ENCODE measurements around the gene TOR1AIP2.
"Not testable (repeated sequence)": the region's sequence is repeated elsewhere in the genome, so short reads cannot be mapped to it uniquely, and the experiment has no call there.

The TOR1AIP2 gene

DNA sequence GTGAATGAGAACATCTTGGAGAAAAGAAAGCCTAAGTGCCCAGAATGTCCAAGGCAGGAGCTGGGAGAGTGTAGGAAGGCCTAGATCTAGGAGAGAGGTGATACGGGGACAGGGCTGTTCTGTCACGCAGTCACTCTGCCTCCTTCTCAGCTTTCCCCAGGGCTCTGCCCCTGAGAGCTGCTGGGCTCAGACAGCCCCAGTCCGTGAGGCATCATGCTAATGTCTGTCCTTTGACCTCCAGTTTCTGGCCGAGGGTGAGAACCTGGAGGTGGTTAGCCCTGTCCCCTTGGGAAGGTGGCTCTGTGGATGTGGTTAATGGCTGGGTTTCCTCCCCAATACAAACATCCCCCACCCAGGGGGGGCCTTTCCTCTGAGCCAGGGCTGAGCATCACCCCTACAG is 71.3 kb downstream of the TOR1AIP2 start:
- DNase-seq (ENCODE audit: low read depth, low spot score), result no peak
- TF ChIP-seq CTCF (IDR thresholded peaks at IDR 0.05; ENCODE audit: insufficient read depth, low read length, missing control alignments), result no peak
- no peak overlapping the region for H3K4me3 ChIP-seq (ENCODE audit: low read depth, low read length)
- ChIA-PET POLR2A (no interaction called here), CTCF (interaction anchor here (0.9 to 15.2 kb wide), 5 partner anchors 8 to 100 kb away, joined by 3 to 869 read pairs (median 40); no protein-coding TSS in a partner anchor)

- DNase-seq (ENCODE audit: low read depth, low spot score), result no peak
- TF ChIP-seq CTCF (IDR thresholded peaks at IDR 0.05; ENCODE audit: insufficient read depth, low read length, missing control alignments), result no peak
- CTCF ChIA-PET, result interaction anchor here (0.9 to 15.2 kb wide), 5 partner anchors 9 to 99 kb away, joined by 3 to 869 read pairs (median 40); no protein-coding TSS in a partner anchor
- POLR2A ChIA-PET, result no interaction called here
- H3K4me3 ChIP-seq (ENCODE audit: low read depth, low read length), result no peak overlapping the region
These were observed 72.1 kb downstream of the TOR1AIP2 start for GRCh38 chr1:179805291-179806195.

- DNase-seq (ENCODE audit: low read depth, low spot score); H3K4me3 ChIP-seq (ENCODE audit: low read depth, low read length); POLR2A ChIA-PET: not testable (repeated sequence)
- CTCF ChIA-PET, result interaction anchor here (0.6 to 3.9 kb wide), 2 partner anchors 10 to 98 kb away, joined by 4 to 40 read pairs; no protein-coding TSS in a partner anchor
These were observed 73.2 kb downstream of the TOR1AIP2 start for GRCh38 chr1:179804417-179804816.

- TF ChIP-seq CTCF (IDR thresholded peaks at IDR 0.05; ENCODE audit: insufficient read depth, low read length, missing control alignments), result no peak
- DNase-seq (ENCODE audit: low read depth, low spot score), result no peak
- ChIA-PET CTCF (interaction anchor here (0.6 to 20.7 kb wide), 3 partner anchors 7 to 98 kb away, joined by 4 to 251 read pairs (median 40); no protein-coding TSS in a partner anchor), POLR2A (no interaction called here)
- no peak overlapping the region for H3K4me3 ChIP-seq (ENCODE audit: low read depth, low read length)
These were observed 73.7 kb downstream of the TOR1AIP2 start for GRCh38 chr1:179803918-179804317.

DNA sequence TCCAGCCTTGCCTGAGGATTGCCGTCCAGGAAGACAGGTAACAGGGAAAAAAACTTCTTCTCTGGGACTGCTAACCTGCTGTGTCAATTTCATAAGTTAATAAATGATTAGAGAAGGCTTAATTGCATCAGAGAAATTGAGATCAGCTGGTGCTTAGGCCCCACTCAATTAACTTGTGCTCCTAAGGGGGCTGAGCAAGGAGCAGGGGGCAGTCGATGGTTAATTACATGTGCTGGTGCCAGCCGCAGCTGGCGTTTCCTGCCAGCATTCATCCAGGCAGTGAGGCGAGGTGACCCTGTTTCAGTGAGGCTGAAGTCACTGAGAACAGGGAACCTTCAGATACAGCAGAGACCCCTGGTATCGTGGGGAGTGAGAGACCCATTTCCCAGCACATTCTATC is 74.5 kb downstream of the TOR1AIP2 start:
- POLR2A ChIA-PET, result no interaction called here
- TF ChIP-seq CTCF (IDR thresholded peaks at IDR 0.05; ENCODE audit: insufficient read depth, low read length, missing control alignments), result no peak
- DNase-seq (ENCODE audit: low read depth, low spot score), result no peak
- CTCF ChIA-PET, result interaction anchor here (20.7 kb wide), 1 partner anchor 8 kb away, joined by 251 read pairs; no protein-coding TSS in a partner anchor
- no peak overlapping the region for H3K4me3 ChIP-seq (ENCODE audit: low read depth, low read length)

DNA sequence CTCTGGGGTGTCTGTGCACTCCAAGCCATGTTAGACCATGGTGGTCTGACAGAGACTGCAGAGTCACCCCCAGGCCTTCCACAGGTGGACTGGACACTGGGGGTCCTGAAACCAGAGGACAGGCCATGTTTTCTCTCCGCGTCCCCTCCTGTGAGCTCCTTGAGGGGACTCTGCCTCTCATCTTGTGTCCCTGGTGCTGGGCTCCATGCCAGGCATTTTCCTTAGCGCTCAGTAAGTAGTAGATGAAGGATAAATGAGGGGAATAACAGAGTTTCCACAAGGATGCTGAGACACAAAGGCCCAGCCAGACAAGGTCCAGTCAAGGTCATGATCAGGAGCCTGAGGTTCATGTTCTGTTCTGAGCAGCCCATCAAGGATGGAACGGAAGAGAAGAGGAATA is 77.1 kb downstream of the TOR1AIP2 start:
- no peak for DNase-seq (ENCODE audit: low read depth, low spot score)
- ChIA-PET CTCF (interaction anchor here (20.7 kb wide), 1 partner anchor 10 kb away, joined by 251 read pairs; no protein-coding TSS in a partner anchor), POLR2A (no interaction called here)
- no peak for TF ChIP-seq CTCF (IDR thresholded peaks at IDR 0.05; ENCODE audit: insufficient read depth, low read length, missing control alignments)
- no peak overlapping the region for H3K4me3 ChIP-seq (ENCODE audit: low read depth, low read length)
